ENCODE measurements around the gene C3orf18. TPM values are rescaled to one million over a fixed set of nuclear protein-coding genes. Genes with fewer than 3 reads are reported as not detected.

The C3orf18 gene
- total RNA-seq, 1 donor from 2014 or later, result 12.5 TPM

DNA sequence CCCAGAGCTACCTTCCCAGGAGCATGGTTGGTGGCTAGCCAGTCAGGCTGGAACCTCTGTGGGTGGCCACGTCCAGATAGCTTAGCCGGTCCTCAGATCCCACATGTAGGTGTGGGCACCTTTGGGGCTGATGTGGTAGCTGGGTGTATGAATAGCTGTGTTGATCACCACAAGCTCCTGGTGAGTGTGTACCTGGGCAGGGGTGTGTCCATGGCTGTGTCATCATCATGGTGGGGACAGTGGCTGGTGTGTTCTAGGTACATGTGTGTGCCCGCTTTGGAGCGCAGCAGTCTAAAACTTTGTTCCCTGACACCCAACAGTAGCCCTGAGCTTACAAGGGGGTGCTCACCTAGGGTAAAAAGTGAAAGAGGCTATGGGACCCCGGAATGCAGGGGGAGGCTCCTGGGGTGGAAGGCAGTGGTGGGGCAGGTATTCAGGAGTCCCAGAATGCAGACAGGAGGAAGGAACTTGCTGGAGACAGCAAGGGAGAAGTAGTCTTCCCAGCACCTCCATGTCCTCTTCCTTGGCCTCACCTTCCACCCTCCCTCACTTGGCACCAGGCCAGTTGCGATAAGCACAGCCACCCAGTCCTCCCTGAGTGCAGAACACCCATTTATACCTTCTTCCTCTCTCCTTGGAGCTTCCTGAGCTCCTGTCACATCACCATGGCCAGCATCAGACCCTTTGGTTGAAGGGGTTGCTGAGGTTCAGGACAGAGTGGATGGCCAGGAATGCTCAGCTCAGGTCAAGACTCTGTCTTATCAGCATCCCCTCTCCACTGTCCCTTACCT lies 42.8 kb upstream of the C3orf18 start:
- Mint-ChIP-seq H3K27me3 (peaks cover 18% of the 10 kb centered on the region), H3K4me1 (ENCODE audit: low read depth) (peaks cover 17% of the 10 kb centered on the region), H3K36me3 (ENCODE audit: insufficient read depth) (peaks cover 3% of the 10 kb centered on the region), H3K27ac (no peak overlapping the region), H3K9me3 (ENCODE audit: low read depth) (no peaks in the 10 kb centered on the region), H3K4me3 (ENCODE audit: low read depth) (peak overlapping the region; percentile 83)
- TF ChIP-seq, protein P1, sequence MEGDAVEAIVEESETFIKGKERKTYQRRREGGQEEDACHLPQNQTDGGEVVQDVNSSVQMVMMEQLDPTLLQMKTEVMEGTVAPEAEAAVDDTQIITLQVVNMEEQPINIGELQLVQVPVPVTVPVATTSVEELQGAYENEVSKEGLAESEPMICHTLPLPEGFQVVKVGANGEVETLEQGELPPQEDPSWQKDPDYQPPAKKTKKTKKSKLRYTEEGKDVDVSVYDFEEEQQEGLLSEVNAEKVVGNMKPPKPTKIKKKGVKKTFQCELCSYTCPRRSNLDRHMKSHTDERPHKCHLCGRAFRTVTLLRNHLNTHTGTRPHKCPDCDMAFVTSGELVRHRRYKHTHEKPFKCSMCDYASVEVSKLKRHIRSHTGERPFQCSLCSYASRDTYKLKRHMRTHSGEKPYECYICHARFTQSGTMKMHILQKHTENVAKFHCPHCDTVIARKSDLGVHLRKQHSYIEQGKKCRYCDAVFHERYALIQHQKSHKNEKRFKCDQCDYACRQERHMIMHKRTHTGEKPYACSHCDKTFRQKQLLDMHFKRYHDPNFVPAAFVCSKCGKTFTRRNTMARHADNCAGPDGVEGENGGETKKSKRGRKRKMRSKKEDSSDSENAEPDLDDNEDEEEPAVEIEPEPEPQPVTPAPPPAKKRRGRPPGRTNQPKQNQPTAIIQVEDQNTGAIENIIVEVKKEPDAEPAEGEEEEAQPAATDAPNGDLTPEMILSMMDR (IDR thresholded peaks at IDR 0.05; ENCODE audit: unreplicated experiment), result no peak
- DNase-seq (ENCODE audit: low spot score, unreplicated experiment), result no peak

DNA sequence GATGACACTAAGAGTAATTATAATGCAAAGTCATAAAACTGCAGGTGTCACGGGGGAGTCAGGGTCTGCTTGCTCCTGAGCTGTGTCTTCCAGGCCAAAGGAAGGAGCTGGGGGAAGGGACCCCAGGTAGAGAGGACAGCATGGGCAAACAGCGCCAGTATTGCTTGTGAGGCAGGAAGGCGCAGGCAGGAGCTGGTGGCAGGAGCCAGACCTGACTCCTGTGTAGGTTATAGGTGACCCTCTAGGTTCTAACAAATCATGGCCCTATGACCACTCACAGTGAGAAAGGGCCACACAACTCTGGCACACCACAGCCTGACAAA lies 42.2 kb upstream of the C3orf18 start:
- Mint-ChIP-seq H3K27ac (no peak overlapping the region), H3K4me1 (ENCODE audit: low read depth) (peaks cover 17% of the 10 kb centered on the region), H3K27me3 (peaks cover 18% of the 10 kb centered on the region), H3K36me3 (ENCODE audit: insufficient read depth) (peaks cover 3% of the 10 kb centered on the region), H3K9me3 (ENCODE audit: low read depth) (no peaks in the 10 kb centered on the region), H3K4me3 (ENCODE audit: low read depth) (peak overlapping the region; percentile 24)
- TF ChIP-seq, protein P1 (IDR thresholded peaks at IDR 0.05; ENCODE audit: unreplicated experiment), result no peak
- DNase-seq (ENCODE audit: low spot score, unreplicated experiment), result no peak

DNA sequence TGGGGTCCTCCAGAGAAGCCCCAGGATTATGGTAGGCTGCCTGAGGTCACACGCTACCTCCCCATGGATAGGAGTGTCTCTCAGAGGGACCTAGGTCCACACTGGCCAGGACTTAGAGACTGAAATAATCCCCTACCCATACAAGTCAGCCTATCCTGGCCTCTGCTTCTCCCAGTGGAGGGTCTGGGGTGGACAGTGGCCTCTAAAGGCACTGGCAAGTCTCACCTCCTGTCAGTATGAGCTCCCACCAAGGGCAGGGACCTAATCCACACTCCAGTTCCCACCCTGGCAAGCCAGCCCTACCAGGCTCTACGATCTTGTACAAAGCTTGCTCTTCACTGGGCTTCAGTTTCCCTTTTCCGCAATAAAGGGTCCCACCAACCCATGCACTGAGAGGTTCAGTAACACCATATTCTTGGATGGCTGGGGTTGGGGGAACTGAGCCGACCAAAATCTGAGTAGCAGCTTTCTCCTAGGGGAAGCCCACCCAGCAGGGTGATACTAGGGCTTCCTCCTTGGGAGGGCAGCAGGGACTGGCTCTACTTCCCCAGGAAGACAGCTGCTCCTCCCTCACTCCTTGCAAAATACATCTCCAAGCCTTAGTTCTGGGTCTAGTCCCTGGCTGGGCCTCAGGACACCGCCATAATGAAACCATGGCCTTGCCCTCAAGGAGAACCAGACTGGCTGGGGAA lies 41.7 kb upstream of the C3orf18 start:
- TF ChIP-seq, protein P1 (IDR thresholded peaks at IDR 0.05; ENCODE audit: unreplicated experiment), result no peak
- Mint-ChIP-seq H3K27ac (no peak overlapping the region), H3K36me3 (ENCODE audit: insufficient read depth) (peaks cover 3% of the 10 kb centered on the region), H3K27me3 (peaks cover 18% of the 10 kb centered on the region), H3K4me3 (ENCODE audit: low read depth) (peak overlapping the region; percentile 24), H3K4me1 (ENCODE audit: low read depth) (peaks cover 17% of the 10 kb centered on the region), H3K9me3 (ENCODE audit: low read depth) (no peaks in the 10 kb centered on the region)
- no peak for DNase-seq (ENCODE audit: low spot score, unreplicated experiment)

DNA sequence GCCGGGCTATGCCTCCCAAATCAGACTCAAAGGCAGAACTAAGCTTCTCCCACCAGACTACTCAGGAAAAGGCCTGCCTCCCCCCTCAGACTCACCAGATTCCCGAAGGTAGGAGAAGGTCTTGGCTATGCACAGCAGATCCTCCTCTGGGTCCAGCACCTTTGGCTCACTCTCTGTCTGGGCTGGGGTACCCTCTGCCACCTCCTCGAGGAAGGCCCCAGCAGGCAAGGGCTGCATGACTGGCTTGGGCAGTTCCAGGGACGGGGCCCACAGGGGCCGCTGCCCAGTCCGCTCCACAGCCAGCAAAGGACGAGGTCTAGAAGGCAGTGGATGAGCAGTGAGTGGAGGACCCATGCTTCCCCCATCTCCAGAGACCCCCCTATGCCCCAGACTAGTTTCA lies 40.7 kb upstream of the C3orf18 start:
- no peak overlapping the region for H3K27ac Mint-ChIP-seq
- H3K27me3 Mint-ChIP-seq, result peaks cover 10% of the 10 kb centered on the region
- TF ChIP-seq, protein P1 (IDR thresholded peaks at IDR 0.05; ENCODE audit: unreplicated experiment), result no peak
- H3K36me3 Mint-ChIP-seq (ENCODE audit: insufficient read depth), result peaks cover 3% of the 10 kb centered on the region
- peaks cover 21% of the 10 kb centered on the region for H3K4me1 Mint-ChIP-seq (ENCODE audit: low read depth)
- H3K9me3 Mint-ChIP-seq (ENCODE audit: low read depth), result no peaks in the 10 kb centered on the region
- no peak overlapping the region for H3K4me3 Mint-ChIP-seq (ENCODE audit: low read depth)
- DNase-seq (ENCODE audit: low spot score, unreplicated experiment), result no peak

DNA sequence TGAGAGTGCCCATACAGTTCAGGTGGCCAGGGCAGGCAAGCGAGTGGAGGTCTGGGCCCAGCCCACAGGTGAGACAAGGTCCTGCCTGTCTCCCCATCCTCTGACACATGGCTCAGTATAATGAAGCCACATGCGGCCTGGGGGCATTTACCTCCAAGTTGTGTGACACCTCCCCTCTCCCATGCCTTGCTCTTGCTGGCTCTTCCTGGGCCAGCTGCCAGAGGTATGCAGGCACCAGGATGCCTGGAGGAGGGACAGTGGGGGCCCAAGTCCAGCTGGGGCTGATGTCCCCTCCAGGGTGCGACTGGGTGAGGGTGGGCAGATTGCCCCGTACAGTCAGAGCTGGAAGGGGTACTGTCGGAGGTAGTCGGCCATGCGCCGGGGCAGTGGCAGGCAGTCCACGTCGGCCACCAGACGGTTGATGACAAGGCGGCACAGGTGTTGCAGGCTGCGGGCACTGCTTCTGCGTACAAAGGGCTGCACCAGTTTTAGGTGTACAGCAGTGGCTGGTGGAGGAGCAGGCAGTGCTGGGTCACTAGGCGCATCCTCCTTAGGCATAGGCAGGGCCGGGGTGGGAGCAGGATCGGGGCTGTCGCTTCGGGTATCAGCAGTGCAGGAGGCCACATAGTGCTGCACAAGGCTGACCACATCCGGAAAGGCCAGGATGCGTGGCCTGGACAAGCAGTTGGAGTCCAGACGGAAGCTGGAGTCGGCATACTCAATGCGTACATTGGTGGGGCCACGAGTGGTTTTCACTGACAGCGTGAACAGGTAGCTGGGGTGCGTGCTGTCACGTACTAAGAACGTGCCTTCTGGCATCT lies 39.9 kb upstream of the C3orf18 start:
- Mint-ChIP-seq H3K4me3 (ENCODE audit: low read depth) (no peak overlapping the region), H3K4me1 (ENCODE audit: low read depth) (peaks cover 25% of the 10 kb centered on the region), H3K27me3 (peaks cover 6% of the 10 kb centered on the region), H3K36me3 (ENCODE audit: insufficient read depth) (peaks cover 3% of the 10 kb centered on the region), H3K9me3 (ENCODE audit: low read depth) (no peaks in the 10 kb centered on the region), H3K27ac (no peak overlapping the region)
- DNase-seq (ENCODE audit: low spot score, unreplicated experiment), result no peak
- TF ChIP-seq, protein P1 (IDR thresholded peaks at IDR 0.05; ENCODE audit: unreplicated experiment), result no peak
